ENCODE data around the gene SLC8A2.

Gene SLC8A2

DNA sequence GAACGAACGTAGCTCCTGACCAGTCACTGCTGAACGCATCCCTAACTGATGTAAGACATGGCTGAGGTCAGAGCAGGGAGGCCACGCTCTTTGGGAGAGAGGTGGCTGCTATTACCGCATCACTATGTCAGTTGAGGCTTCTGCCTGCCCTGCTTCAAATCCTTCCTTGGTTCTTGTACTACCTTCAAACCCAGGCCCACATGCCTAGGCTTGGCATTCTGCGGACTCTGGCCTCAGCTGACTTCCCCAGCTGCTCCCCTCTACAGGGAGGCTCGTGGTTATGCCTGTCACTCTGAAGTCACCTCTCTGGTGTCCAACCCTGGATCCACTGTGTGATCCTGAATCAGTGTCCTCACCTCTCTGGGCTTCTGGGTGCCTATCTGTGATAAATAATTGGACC, 37.6 kb downstream of the SLC8A2 start:
- POLR2A ChIA-PET, result no interaction called here
- DNase-seq (ENCODE audit: extremely low spot score), result no peak
- TF ChIP-seq, protein P1, sequence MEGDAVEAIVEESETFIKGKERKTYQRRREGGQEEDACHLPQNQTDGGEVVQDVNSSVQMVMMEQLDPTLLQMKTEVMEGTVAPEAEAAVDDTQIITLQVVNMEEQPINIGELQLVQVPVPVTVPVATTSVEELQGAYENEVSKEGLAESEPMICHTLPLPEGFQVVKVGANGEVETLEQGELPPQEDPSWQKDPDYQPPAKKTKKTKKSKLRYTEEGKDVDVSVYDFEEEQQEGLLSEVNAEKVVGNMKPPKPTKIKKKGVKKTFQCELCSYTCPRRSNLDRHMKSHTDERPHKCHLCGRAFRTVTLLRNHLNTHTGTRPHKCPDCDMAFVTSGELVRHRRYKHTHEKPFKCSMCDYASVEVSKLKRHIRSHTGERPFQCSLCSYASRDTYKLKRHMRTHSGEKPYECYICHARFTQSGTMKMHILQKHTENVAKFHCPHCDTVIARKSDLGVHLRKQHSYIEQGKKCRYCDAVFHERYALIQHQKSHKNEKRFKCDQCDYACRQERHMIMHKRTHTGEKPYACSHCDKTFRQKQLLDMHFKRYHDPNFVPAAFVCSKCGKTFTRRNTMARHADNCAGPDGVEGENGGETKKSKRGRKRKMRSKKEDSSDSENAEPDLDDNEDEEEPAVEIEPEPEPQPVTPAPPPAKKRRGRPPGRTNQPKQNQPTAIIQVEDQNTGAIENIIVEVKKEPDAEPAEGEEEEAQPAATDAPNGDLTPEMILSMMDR (IDR thresholded peaks at IDR 0.05; ENCODE audit: control extremely low read depth, extremely low read depth, low read depth, missing control alignments), result no peak
- CTCF ChIA-PET, result interaction anchor here (0.8 to 13.1 kb wide), 9 partner anchors 11 to 309 kb away, joined by 3 to 288 read pairs (median 3); partner anchors contain the start of genes DHX34, KPTN and NAPA

DNA sequence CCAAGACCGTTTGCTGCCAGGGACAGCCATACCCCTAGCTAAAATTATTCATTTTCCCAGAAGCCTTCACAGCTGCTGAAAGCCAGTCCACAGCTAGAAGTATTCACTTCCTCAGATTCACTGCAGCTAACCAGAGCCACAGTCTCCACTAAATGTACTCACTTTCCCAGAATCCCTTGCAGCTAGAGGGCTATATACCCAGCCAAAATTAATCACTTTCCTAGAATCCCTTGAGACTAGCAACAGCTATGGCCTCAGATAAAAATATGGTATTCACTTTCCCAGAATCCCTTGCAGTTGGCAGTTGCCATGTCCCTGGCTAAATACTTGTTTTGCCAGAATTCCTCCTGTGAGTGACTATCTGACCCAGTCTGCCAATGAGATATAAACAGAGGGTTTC, 38.6 kb downstream of the SLC8A2 start:
- POLR2A ChIA-PET, result no interaction called here
- no peak for DNase-seq (ENCODE audit: extremely low spot score)
- TF ChIP-seq, protein P1 (IDR thresholded peaks at IDR 0.05; ENCODE audit: control extremely low read depth, extremely low read depth, low read depth, missing control alignments), result no peak
- CTCF ChIA-PET, result interaction anchor here (0.9 to 13.1 kb wide), 8 partner anchors 13 to 282 kb away, joined by 3 to 288 read pairs (median 4); partner anchors contain the start of genes DHX34 and KPTN

DNA sequence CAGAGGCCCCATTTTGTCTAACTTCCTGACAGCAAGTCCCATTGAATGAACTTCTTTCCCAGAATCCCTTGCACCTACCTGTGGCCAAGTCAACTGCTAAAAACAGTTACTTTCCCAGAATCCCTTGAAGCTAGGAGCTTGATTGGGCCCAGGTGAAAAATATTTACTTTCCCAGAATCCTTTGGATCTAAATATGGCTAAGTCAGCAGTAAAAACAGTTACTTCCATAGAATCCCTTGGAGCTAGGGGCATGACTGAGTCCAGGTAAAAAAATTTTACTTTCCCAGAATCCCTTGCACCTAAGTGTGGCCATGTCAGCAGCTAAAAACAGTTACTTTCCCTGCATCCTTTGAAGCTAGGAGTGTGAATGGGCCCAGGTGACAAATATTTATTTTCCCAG, 39.2 kb downstream of the SLC8A2 start:
- DNase-seq (ENCODE audit: extremely low spot score), result no peak
- POLR2A ChIA-PET, result no interaction called here
- TF ChIP-seq, protein P1 (IDR thresholded peaks at IDR 0.05; ENCODE audit: control extremely low read depth, extremely low read depth, low read depth, missing control alignments), result no peak
- CTCF ChIA-PET, result interaction anchor here (0.9 to 13.1 kb wide), 8 partner anchors 14 to 282 kb away, joined by 3 to 288 read pairs (median 4); partner anchors contain the start of genes DHX34 and KPTN

DNA sequence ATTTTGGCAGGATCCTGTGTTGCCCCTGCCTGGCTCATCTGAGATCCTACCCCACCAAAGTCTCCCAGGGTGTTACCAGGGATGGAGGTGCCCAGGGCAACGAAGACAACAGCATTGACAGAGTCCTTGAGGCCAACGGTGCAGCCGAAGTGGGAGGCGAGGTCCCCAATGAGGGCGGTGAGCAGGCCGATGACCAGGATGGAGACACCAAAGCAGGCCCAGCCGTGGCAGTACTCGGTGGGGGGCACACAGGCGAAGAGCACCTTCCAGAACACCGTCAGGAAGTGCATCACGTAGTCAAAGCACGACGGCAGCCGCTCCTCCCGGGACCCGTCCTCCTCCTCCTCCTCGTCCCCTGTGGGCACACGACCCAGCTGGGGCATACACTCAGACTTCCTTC, 39.6 kb downstream of the SLC8A2 start:
- ChIA-PET POLR2A (no interaction called here), CTCF (interaction anchor here (1.7 to 13.1 kb wide), 3 partner anchors 52 to 271 kb away, joined by 5 to 288 read pairs (median 11); partner anchors contain the start of gene KPTN)
- TF ChIP-seq, protein P1 (IDR thresholded peaks at IDR 0.05; ENCODE audit: control extremely low read depth, extremely low read depth, low read depth, missing control alignments), result no peak

DNA sequence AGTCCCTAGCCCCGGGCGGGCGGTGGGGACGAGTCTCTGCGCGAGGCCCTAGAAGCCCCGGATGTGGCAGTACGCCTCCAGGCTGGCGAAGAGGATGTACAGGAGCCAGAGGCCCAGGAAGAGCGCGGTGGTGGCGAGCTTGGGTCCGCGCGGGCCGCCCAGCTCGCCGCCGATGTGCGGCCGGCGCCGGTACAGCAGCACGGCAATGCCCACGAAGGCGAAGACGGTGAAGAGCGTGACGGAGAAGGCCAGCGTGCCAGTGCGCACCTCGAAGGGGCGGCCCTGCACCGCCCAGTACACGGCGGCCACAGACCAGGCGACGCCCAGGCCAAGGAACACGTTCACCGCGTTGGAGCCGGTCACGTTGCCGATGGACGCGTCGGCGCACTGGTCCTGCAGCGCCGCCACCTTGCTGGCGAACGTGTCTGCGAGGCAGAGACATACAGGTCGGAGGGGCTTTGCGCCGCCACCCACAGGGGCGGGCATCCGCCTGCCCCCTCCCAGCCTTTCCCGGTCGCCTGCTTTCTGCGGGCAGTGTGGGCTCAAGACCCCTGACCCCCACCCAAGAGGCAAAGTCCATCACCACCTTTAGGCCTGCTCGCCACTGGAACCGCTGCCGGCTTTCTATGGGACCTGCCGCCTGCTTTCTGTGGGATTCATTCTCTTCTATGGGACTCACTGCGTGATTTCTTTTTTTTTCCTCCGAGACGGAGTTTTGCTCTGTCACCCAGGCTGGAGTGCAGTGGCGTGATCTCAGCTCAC, 41.5 kb downstream of the SLC8A2 start:
- TF ChIP-seq, protein P1 (IDR thresholded peaks at IDR 0.05; ENCODE audit: control extremely low read depth, extremely low read depth, low read depth, missing control alignments), result no peak
- DNase-seq (ENCODE audit: extremely low spot score), result no peak
- POLR2A ChIA-PET, result no interaction called here
- CTCF ChIA-PET, result interaction anchor here (1.2 to 13.1 kb wide), 5 partner anchors 39 to 273 kb away, joined by 3 to 288 read pairs (median 16); partner anchors contain the start of genes DHX34 and KPTN

More for the DNA sequence above, 39.6 kb downstream of the SLC8A2 start:
- DNase-seq (ENCODE audit: extremely low spot score), result no peak

DNA sequence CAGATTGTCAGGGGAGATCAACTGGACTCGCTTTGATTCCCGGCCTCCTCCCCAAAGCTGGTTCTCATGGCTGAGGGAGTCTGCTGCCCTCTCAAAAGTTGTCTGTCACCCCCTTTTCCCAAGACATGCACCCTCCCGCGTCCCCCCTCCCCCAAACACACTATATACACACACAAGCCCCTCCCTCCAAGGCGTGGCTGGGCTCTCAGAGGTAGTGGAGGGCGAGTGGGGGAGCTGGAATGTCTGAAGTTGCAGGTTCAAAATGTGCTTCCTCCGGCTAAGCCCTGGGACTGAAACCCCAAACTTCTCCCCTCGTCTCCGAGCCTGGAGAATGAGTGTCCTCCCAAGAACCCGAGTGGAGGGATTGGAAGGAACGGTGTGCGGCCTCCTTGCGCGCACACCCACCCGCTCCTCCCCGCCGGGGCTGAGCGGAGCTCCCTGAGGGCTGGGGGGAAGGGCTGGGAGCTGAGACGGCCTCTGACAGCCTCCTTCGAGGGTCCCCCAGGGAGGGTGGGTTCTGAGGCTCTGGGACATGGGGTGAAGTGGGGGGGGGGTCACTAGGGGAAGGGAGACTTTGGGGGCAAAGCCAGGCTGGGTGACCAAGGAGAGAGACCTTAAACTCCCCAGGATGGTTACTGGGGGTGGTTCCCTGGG, 42.4 kb downstream of the SLC8A2 start:
- no peak for DNase-seq (ENCODE audit: extremely low spot score)
- TF ChIP-seq, protein P1 (IDR thresholded peaks at IDR 0.05; ENCODE audit: control extremely low read depth, extremely low read depth, low read depth, missing control alignments), result no peak
- ChIA-PET CTCF (interaction anchor here (0.8 to 3.1 kb wide), 17 partner anchors 8 to 440 kb away, joined by 3 to 32 read pairs (median 3); partner anchors contain the start of genes DHX34 and KPTN), POLR2A (no interaction called here)
